HG03469 (cell line): ENCODE data around the gene LHFPL4.
"Not testable (repeated sequence)": the region's sequence is repeated elsewhere in the genome, so short reads cannot be mapped to it uniquely, and the experiment has no call there.

Experiments used
- ATAC-seq: cut with Tn5 transposase; IDR thresholded peaks from one replicate; pipeline ENCODE4 v1.9.1; 2021; ENCODE audit warnings: mild to moderate bottlenecking, moderate library complexity, moderate number of reproducible peaks; ENCODE audit not compliant: unreplicated experiment

Gene LHFPL4

GRCh38 chr3:9542182-9542581, 11.4 kb downstream of the LHFPL4 start:
- ATAC-seq = no peak

- ATAC-seq = no peak
Measured at GRCh38 chr3:9536212-9536611, 17.4 kb downstream of the LHFPL4 start.

- ATAC-seq = no peak
Measured at GRCh38 chr3:9534429-9534828, 19.2 kb downstream of the LHFPL4 start.

- ATAC-seq = no peak
Measured at GRCh38 chr3:9525078-9525477, 28.5 kb downstream of the LHFPL4 start.

- ATAC-seq = no peak
Measured at GRCh38 chr3:9514956-9515355, 38.7 kb downstream of the LHFPL4 start.

GRCh38 chr3:9514306-9514705, 39.3 kb downstream of the LHFPL4 start:
- ATAC-seq = no peak

GRCh38 chr3:9512456-9513045, 41.1 kb downstream of the LHFPL4 start:
- ATAC-seq = no peak

GRCh38 chr3:9508781-9509180, 44.8 kb downstream of the LHFPL4 start:
- no peak for ATAC-seq

GRCh38 chr3:9507586-9508578, 45.7 kb downstream of the LHFPL4 start:
- no peak for ATAC-seq

- no peak for ATAC-seq
Measured at GRCh38 chr3:9503283-9503682, 50.3 kb downstream of the LHFPL4 start.

- ATAC-seq = no peak
Measured at GRCh38 chr3:9501226-9501625, 52.4 kb downstream of the LHFPL4 start.

GRCh38 chr3:9500108-9501050, 53.2 kb downstream of the LHFPL4 start:
- no peak for ATAC-seq

- ATAC-seq = no peak
Measured at GRCh38 chr3:9499455-9500107, 54.0 kb downstream of the LHFPL4 start.

GRCh38 chr3:9498781-9499180, 54.8 kb downstream of the LHFPL4 start:
- ATAC-seq = no peak

GRCh38 chr3:9497821-9498565, 55.6 kb downstream of the LHFPL4 start:
- no peak for ATAC-seq

GRCh38 chr3:9496893-9497292, 56.7 kb downstream of the LHFPL4 start:
- no peak for ATAC-seq

- not testable (repeated sequence) for ATAC-seq
Measured at GRCh38 chr3:9494036-9494435, 59.6 kb downstream of the LHFPL4 start.

- ATAC-seq = no peak
Measured at GRCh38 chr3:9491506-9491905, 62.1 kb downstream of the LHFPL4 start.

GRCh38 chr3:9485248-9485647, 68.4 kb downstream of the LHFPL4 start:
- no peak for ATAC-seq

GRCh38 chr3:9480265-9480664, 73.4 kb downstream of the LHFPL4 start:
- no peak for ATAC-seq
